Caco-2 (cell line): ENCODE data around the gene MUC20. TPM values are rescaled to one million over a fixed set of nuclear protein-coding genes. Genes with fewer than 3 reads are reported as not detected.
"Not testable (repeated sequence)": the region's sequence is repeated elsewhere in the genome, so short reads cannot be mapped to it uniquely, and the experiment has no call there.

Experiments used
- BruUV-seq: library from RNA; stranded (reverse); fragments of 400-500 nt; replicated peaks from 2 replicates; lab custom pipeline; 2021; lab: Mats Ljungman, UMichigan
- CTCF ChIA-PET: fragments of 300-600 bp; sonication (Branson Sonifier 250); formaldehyde crosslinking; loops from one replicate; lab custom pipeline; 2022; ENCODE audit warnings: antibody characterized with exemption; lab: Charles Lee
- POLR2A ChIA-PET: fragments of 300-600 bp; sonication (Branson Sonifier 250); formaldehyde crosslinking; loops from one replicate; lab custom pipeline; 2022; ENCODE audit warnings: antibody characterized with exemption; lab: Charles Lee
- DNase-seq, 2 experiments: peaks; one replicate each; pipeline versions ENCODE4 v3.0.0 to v3.0.0-alpha.2; 2020 to 2022
- H3K27me3 ChIP-seq: replicated peaks from 2 replicates; pipeline ENCODE4 v1.6.0; 2011; ENCODE audit warnings: low read length; ENCODE audit not compliant: control insufficient read depth, insufficient read depth
- H3K36me3 ChIP-seq: 2 replicates; pipeline ENCODE4 v1.5.1; 2011; ENCODE audit warnings: low read length; ENCODE audit not compliant: control insufficient read depth, insufficient read depth
- H3K4me1 ChIP-seq: fragments of 250-450 bp; sonication (Bioruptor Pico); 2 replicates; pipeline ENCODE4 v1.5.1; 2020; ENCODE audit warnings: mild to moderate bottlenecking
- H3K4me3 ChIP-seq: 2 replicates; pipeline ENCODE4 v1.5.1; 2011; ENCODE audit warnings: low read depth, mild to moderate bottlenecking, control low read depth, low read length
- H3K9me3 ChIP-seq: fragments of 250-450 bp; sonication (Bioruptor Pico); 2 replicates; pipeline ENCODE4 v1.5.1; 2020; ENCODE audit warnings: mild to moderate bottlenecking, moderate library complexity
- H3K27ac Mint-ChIP-seq: one replicate; pipeline ENCODE4 v1.8.0; 2022; ENCODE audit warnings: mixed read lengths; ENCODE audit not compliant: unreplicated experiment
- H3K27me3 Mint-ChIP-seq: one replicate; pipeline ENCODE4 v1.8.0; 2022; ENCODE audit warnings: mixed read lengths; ENCODE audit not compliant: insufficient read depth, unreplicated experiment
- H3K36me3 Mint-ChIP-seq: one replicate; pipeline ENCODE4 v1.8.0; 2022; ENCODE audit warnings: mild to moderate bottlenecking, mixed read lengths; ENCODE audit not compliant: insufficient read depth, unreplicated experiment
- H3K4me1 Mint-ChIP-seq: one replicate; pipeline ENCODE4 v1.8.0; 2022; ENCODE audit warnings: low read depth, mixed read lengths; ENCODE audit not compliant: unreplicated experiment
- H3K4me3 Mint-ChIP-seq: one replicate; pipeline ENCODE4 v1.8.0; 2022; ENCODE audit warnings: mild to moderate bottlenecking, moderate library complexity, mixed read lengths; ENCODE audit not compliant: unreplicated experiment
- H3K9me3 Mint-ChIP-seq: one replicate; pipeline ENCODE4 v1.8.0; 2022; ENCODE audit warnings: mixed read lengths; ENCODE audit not compliant: unreplicated experiment
- CTCF ChIP-seq, 2 experiments: fragments of 200-600 bp in 1 of 2; IDR thresholded peaks; 1 replicate in 1 of 2; 2 replicates in 1 of 2; pipeline versions ENCODE4 v1.5.1 to v1.8.0; 2011 to 2022; ENCODE audit warnings: antibody characterized with exemption in 1 of 2, control low read depth in 1 of 2, inconsistent platforms in 1 of 2, low read depth in 1 of 2, low read length in 1 of 2, mild to moderate bottlenecking in 1 of 2, moderate library complexity in 1 of 2; ENCODE audit not compliant: insufficient read depth in 1 of 2, severe bottlenecking in 1 of 2, unreplicated experiment in 1 of 2
- intact Hi-C: fragments of 100-400 bp; cut with micrococcal nuclease; formaldehyde crosslinking; loops from one replicate; pipeline ENCODE4 v1.10.0; 2022; ENCODE audit not compliant: unreplicated experiment
- total RNA-seq: library from RNA; stranded (reverse); gene quantifications from 2 replicates; pipeline ENCODE4 v1.2.3, GENCODE V29; 2022

MUC20 gene
- total RNA-seq, 1 experiment from 2014 or later: 0.88 TPM

GRCh38 chr3:195724363-195724762 lies 3.6 kb downstream of the MUC20 start:
- H3K27me3 Mint-ChIP-seq, H3K36me3 ChIP-seq, H3K4me3 ChIP-seq, BruUV-seq, POLR2A ChIA-PET, H3K9me3 ChIP-seq, H3K27ac Mint-ChIP-seq, intact Hi-C loops, CTCF ChIA-PET, H3K27me3 ChIP-seq, H3K9me3 Mint-ChIP-seq, H3K36me3 Mint-ChIP-seq, H3K4me3 Mint-ChIP-seq, DNase-seq: not testable (repeated sequence)
- H3K4me1 Mint-ChIP-seq: peaks cover 11% of the 10 kb centered on the region
- H3K4me1 ChIP-seq: peaks cover 17% of the 10 kb centered on the region

GRCh38 chr3:195725916-195726740 lies 5.3 kb downstream of the MUC20 start:
- H3K27me3 ChIP-seq, H3K36me3 Mint-ChIP-seq, H3K36me3 ChIP-seq, DNase-seq, H3K4me3 Mint-ChIP-seq, H3K4me1 Mint-ChIP-seq, H3K9me3 ChIP-seq, CTCF ChIA-PET, H3K4me3 ChIP-seq, H3K9me3 Mint-ChIP-seq, BruUV-seq, intact Hi-C loops, H3K27me3 Mint-ChIP-seq, POLR2A ChIA-PET, H3K4me1 ChIP-seq: not testable (repeated sequence)
- peak overlapping the region; percentile 42 for H3K27ac Mint-ChIP-seq

GRCh38 chr3:195727606-195728195 lies 6.9 kb downstream of the MUC20 start:
- no peak for TF ChIP-seq CTCF (IDR thresholded peaks at IDR 0.05; ENCODE audit: insufficient read depth in 1 of 2, low read depth in 1 of 2, low read length in 1 of 2, severe bottlenecking in 1 of 2, unreplicated experiment in 1 of 2)
- Histone ChIP-seq H3K36me3 (no peaks in the 10 kb centered on the region; the same call in none of the 2 replicates), H3K4me3 (no peak overlapping the region), H3K9me3 (no peaks in the 10 kb centered on the region), H3K4me1 (0 out of 2 replicates have a peak, but pooled peaks cover 4% of the 10 kb centered on the region), H3K27me3 (no peaks in the 10 kb centered on the region)
- POLR2A ChIA-PET: no interaction called here
- H3K27ac Mint-ChIP-seq: no peak overlapping the region
- no peak for DNase-seq
- CTCF ChIA-PET: no interaction called here
- no peaks in the 10 kb centered on the region for H3K36me3 Mint-ChIP-seq
- intact Hi-C loops: no loop called here
- no peak overlapping the region for H3K4me3 Mint-ChIP-seq
- no TSS peak for BruUV-seq
- H3K4me1 Mint-ChIP-seq: no peaks in the 10 kb centered on the region
- no peaks in the 10 kb centered on the region for H3K9me3 Mint-ChIP-seq
- no peaks in the 10 kb centered on the region for H3K27me3 Mint-ChIP-seq

- H3K4me3 ChIP-seq, H3K4me3 Mint-ChIP-seq, H3K36me3 Mint-ChIP-seq, intact Hi-C loops, H3K27me3 Mint-ChIP-seq, CTCF ChIA-PET, H3K27me3 ChIP-seq, H3K9me3 Mint-ChIP-seq, BruUV-seq, DNase-seq, H3K36me3 ChIP-seq, H3K9me3 ChIP-seq, POLR2A ChIA-PET, H3K4me1 Mint-ChIP-seq, H3K27ac Mint-ChIP-seq, H3K4me1 ChIP-seq: not testable (repeated sequence)
These were observed 8.0 kb downstream of the MUC20 start for GRCh38 chr3:195728789-195729188.
